HG02870 (cell line): ENCODE results near the gene CCDC24.

Source experiments
- ATAC-seq: cut with Tn5 transposase; IDR thresholded peaks from one replicate; pipeline ENCODE4 v1.9.1; 2021; ENCODE audit warnings: mild to moderate bottlenecking, moderate library complexity; ENCODE audit not compliant: unreplicated experiment

The CCDC24 gene

DNA sequence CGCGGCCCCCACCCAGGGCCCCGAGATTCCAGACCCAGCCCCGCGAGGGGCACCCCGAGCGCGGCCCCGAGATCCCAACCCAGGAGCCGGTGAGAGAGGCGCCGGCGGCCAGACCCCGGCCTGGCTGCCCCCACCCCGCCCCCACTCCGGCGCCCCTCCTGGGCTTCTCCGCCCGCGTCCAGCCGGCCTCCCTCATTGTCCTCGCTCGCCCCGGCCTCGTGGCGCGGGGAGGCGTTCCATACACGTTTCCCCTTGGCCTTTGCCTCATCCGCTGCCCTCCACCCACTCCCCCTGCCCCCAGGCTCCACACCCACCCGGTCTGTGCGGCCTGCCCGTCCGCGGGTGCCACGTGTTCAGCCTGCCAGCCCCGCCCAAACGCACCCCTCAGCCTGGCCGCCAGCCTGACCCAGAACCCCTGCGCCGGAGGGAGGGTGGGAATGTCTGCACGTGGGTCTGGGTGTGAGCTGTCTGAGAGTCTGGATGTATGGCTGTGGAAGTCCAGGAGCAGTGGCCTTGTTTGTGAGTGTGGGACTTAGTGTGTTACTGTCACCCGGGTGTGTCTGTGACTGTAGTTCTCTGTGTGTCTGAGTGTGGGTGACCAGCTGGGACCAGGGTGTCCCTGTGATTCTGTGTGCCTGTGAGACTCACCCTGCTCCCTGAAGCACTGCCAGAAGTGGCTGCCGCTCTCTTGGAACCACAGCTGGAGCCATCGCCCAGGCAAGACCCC is 11.7 kb upstream of the CCDC24 start:
- no peak for ATAC-seq

DNA sequence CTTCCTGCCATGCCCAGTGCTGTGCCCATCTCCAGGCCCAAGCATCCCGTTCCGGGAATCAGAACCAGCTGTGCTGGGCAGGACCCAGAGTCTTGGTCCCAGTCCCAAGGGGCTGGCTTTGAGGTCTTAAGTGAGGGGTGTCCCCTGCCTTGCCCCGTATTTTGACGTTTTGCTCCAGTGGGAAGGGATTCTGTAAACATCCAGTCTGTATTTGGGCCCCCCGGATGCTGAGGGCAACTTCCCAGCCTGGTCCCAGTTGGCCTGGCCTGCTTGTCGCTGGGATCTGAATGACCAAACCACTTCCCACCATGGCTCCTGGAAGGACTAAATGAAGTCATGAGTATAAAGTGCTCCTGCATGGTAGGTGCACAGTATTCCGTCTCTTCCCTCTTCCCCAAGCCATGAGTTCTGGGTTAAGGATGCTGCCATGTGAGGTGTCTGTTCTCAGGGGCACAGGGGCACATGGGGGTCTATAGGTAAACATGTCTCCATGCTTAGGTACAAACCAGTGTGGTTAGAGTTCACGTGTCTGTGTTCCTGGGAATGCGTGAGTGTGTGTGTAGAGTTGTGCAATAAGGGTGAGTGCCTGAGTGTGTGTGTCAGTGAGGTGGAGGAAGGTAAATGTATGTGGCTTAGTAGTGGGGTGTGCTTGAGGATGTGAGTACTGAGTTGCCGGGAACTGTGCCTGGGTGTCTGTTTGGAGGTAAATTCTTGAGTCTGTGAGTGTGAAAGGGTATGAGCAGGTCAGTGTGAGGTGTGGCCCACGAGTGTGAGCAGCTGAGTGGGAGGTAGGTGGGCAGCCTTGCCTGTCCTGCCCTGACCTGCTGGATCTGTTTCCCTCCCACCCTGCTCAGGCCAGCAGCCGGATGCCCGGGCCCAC is 10.9 kb upstream of the CCDC24 start:
- ATAC-seq: no peak

DNA sequence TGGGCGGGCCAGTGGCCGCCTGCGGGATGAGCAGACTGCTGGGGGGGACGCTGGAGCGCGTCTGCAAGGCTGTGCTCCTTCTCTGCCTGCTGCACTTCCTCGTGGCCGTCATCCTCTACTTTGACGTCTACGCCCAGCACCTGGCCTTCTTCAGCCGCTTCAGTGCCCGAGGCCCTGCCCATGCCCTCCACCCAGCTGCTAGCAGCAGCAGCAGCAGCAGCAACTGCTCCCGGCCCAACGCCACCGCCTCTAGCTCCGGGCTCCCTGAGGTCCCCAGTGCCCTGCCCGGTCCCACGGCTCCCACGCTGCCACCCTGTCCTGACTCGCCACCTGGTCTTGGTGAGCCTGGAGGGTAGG is 10.3 kb upstream of the CCDC24 start:
- no peak for ATAC-seq

DNA sequence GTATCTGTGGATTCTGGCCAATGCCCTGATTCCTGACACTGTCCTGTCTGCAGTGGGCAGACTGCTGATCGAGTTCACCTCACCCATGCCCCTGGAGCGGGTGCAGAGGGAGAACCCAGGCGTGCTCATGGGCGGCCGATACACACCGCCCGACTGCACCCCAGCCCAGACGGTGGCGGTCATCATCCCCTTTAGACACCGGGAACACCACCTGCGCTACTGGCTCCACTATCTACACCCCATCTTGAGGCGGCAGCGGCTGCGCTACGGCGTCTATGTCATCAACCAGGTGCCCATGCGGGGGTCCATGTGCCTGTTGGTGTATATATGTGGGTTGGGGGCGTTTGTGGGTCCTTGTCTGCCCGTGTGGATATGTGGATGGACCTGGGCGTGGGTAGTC is 9.8 kb upstream of the CCDC24 start:
- no peak for ATAC-seq

DNA sequence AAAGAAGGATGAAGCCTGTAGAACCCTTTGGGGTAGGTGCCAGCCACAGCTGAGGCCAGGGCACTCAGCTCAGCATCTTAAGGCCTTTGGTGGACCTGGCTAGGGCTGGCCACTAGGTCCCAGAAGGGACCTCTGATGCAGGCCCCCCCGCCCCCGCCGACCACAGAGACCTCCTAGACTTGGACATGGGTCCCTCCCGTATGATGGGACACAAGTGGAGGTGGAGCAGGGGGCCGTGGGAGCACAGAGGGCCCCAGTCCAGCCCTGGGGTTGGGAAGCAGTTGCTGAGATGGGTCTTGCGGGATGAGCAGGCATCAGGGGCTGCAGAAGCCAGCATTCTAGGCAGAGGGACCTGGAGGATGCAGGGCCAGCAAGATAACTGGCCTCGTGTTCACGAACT is 9.2 kb upstream of the CCDC24 start:
- ATAC-seq: no peak

DNA sequence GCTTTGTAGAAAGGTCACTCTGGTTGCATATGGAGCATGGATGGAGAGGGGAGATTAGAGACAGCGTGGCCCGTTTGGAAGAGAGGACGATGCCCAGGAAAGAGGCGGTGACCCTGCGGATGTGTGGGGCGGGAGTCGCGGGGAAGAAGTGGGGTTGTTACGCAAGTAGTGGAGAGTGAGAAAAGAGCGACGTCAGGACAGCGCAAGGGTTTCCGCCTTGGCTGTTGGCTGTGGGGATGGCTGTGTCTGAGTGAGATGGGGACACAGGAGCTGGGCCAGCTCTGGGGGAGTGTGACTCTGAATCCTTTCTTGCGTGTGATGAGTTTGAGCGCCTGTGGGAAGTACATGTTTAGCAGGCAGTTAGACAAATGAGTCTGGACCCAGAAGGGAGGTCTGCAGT is 8.6 kb upstream of the CCDC24 start:
- no peak for ATAC-seq

DNA sequence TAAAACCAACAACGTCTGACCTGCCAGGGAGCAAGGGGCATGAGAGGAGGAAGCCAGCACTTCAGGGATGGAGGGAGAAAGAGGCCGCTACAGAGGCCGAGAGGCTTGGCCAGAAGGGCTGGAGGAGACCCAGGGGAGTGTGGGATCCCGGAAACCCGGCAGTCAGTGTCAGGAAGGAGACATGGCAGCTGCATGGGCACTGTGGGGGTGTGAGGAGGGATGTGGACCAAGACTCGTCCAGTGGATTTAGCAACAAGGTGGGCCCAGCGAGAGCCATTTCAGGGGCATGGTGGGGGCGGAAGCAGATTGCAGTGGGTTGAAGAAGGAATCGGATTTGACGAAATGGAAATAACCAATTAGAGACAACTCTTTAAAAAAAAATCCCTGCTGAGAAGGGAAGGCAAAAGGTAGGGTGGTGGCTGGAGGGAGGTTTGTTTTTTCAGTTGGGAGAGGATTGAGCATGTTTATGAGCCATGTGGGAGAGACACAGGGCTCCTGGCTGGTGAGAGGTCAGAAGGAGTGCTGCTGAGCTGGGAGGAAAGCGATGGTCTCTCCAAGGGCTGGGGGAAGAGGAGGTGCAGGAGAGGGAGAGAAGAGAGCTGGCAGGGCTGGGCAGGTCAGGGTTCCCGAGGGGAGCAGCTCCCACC is 8.0 kb upstream of the CCDC24 start:
- ATAC-seq: no peak

DNA sequence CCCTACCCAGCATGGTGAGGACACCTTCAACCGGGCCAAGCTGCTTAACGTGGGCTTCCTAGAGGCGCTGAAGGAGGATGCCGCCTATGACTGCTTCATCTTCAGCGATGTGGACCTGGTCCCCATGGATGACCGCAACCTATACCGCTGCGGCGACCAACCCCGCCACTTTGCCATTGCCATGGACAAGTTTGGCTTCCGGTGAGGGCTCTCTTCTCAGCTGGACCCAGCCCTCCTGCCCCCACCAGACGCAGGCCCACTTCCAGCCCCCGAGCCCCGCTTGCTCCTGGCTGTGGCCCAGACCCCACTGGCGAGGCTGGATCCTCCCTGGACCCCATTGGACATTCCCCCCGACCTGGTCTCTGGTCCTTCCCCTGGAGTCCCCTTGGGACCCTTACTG is 6.5 kb upstream of the CCDC24 start:
- ATAC-seq: no peak

DNA sequence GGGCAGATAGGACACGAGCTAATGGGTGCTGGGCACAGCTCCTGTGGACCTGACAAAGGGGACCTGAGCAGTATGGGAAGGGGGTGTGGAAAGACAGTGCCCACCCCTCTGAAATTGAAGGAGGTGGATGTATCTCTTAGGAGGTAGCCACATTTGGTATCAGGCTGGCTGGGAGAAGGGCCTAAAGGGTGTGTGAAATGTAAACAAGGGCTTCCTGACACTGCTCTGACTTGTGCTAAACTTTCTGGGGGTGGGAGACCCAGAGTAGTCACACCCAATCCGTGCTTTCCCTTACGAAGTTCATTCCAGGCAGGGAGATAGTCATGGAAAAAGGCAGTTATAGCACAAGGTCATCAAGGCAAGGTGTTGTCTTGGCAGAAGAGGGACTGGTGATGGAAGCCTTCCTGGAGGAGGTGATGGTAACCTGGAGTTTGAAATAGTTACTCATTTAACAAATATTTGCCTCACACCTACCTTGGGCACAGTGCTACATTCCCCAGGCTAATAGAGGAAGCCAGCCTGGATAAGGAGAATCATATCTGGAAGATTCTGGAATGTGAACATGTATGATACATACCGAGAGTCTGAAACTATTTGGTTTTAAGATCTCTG is 5.3 kb upstream of the CCDC24 start:
- ATAC-seq: no peak

DNA sequence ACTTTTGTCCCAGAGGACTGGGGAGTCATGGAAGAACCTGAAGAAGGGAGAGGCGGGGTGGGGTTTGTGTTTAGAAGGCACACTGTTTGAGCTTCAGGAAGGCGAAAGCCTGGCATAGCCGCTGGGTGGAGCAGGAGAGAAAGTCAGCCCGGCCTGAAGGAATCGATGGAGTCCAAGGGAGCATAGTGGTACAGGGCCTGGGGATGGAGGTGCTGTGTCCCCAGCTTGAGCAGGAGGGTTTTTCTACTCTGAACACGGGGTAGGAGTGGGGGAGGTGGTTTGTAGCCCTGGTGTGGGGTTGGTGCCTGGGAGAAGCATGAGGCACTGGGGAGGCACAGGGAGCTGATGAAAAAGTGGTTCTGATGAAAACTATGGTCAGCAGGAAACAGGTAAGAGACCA is 4.7 kb upstream of the CCDC24 start:
- ATAC-seq: no peak

DNA sequence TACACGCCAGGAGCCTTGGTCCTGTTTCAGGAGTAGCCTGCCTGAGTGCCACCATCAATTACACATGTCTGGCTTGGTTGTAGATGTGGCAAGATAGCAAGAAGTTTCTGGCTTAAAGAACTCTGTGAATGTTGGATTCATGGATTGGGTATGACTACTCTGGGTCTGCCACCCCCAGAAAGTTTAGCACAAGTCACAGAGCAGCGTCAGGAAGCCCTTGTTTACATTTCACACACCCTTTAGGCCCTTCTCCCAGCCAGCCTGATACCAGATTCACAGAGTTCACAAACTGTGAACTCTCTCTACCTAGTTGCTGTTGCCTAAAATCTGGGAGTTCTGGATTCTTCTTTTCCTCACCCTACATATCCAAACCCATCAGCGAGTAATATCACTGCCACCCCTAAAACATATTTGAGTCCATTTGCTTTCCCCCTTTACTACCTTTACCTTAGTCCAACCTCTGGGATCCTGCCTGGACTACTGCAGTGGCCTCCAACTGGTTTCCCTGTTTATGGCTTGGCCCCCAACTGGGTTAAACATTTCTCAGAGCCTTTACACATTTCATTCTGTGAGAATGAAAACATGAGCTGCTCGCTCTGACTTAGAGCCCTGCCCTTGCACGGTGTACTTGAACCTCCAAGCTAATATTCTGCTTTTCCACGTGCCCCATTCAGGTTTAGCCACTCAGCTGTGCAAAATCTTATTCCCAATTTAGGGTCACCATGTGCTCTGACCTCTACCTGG is 4.1 kb upstream of the CCDC24 start:
- ATAC-seq: no peak

DNA sequence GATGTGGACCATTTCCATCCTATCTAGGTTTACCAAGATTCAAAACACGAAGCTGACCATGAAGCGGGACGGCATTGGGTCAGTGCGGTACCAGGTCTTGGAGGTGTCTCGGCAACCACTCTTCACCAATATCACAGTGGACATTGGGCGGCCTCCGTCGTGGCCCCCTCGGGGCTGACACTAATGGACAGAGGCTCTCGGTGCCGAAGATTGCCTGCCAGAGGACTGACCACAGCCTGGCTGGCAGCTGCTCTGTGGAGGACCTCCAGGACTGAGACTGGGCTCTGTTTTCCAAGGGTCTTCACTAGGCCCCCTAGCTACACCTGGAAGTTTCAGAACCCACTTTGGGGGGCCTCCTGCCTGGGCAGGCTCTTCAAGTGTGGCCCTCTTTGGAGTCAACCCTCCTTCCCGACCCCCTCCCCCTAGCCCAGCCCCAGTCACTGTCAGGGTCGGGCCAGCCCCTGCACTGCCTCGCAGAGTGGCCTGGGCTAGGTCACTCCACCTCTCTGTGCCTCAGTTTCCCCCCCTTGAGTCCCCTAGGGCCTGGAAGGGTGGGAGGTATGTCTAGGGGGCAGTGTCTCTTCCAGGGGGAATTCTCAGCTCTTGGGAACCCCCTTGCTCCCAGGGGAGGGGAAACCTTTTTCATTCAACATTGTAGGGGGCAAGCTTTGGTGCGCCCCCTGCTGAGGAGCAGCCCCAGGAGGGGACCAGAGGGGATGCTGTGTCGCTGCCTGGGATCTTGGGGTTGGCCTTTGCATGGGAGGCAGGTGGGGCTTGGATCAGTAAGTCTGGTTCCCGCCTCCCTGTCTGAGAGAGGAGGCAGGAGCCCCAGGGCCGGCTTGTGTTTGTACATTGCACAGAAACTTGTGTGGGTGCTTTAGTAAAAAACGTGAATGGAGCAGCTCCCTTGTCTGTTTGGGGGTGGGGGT is 864 bp upstream of the CCDC24 start:
- ATAC-seq: no peak

DNA sequence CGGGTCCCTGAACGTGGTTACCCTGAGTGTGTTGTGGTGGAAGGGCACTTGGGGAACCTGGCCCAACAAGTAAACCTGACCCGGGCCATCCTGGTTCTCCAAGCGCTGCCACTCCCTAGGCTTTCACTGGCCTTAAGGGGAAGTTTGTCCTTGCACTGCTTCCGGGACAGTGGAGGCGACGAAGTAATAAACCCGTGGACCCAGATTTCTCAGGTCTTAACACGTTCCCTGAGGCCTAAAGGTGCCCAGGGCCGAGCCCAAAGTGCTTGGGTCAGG is 261 bp upstream of the CCDC24 start:
- ATAC-seq: no peak

DNA sequence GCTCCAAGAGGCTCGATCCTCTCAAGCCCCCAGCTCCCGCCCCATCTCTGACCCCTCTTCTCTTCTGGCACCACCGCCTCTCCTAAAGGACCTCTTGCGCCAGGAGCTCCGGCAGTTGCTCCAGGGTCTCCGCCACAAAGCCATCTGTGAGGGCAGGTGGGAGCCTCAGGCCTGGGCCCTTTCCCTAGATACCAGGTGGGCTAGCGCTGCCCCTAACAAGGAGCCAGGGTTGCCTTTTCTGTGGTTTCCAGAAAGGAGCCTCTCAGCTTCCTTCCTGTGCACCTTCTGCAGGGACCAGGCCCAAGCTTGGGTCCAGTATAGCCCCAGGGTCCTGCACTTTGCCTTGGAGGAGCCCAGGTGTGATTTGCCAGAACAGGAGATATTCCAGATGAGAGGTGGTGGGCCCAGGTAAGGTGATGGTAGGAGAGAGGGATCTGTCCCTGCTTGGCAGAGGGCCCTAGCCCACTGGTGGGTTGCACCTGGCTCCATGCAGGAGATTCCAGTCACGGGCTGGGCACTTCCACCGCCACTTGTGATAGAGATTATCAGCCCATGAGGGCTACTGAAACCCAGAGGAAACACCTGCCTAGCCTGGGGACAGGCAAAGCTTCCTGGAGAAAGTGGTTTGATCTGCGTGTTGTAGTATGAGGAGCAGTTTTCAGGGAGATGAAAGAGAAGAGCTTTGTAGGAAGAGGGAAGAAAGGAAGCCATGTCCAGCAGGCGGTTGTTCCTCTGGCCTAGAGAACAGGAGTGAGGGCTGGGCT is 1.0 kb downstream of the CCDC24 start:
- no peak for ATAC-seq

DNA sequence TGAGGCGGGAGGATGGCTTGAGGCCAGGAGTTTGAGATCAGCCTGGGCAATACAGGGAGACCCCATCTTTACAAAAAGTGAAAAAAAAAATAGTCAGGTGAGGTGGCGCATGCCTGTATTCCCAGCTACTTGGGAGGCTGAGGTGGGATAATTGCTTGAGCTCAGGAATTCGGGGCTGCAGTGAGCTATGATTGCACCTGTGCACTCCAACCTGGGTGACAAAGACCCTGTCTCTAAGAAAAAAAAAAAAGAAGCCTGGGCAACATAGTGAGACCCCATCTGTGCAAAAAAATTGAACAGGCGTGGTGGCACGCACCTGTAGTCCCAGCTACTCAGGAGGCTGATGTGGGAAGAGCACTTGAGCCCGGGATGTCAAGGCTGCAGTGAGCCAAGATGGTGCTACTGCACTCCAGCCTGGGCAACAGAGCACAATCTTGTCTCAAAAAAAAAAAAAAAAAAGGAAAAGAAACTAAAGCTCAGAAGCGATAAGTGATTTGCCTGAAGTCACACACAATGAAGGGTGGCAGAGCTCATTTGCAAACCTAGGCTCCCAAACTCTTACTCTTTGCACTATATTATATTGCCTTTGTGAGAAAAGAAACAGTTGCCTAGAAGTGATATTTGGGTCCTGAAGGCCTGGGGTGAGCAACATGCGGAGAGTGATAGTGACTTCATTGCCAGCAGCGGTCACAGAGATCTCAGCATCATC is 2.0 kb downstream of the CCDC24 start:
- no peak for ATAC-seq

DNA sequence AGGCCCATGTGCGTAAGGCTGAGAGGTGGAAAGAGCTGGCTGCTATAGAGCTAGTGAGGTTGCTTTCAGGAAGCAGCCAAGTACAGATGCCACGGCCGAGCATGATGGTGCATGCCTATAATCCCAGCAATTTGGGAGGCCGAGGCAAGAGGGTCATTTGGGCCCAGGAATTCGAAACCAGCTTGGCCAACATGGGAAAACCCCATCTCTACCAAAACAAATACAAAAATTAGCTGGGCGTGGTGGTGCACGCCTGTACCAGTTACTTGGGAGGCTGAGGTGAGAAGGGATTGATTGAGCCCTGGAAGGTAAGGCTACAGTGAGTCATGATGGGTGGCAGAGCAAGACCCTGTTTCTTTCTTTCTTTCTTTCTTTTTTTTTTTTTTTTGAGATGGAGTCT is 2.7 kb downstream of the CCDC24 start:
- no peak for ATAC-seq

DNA sequence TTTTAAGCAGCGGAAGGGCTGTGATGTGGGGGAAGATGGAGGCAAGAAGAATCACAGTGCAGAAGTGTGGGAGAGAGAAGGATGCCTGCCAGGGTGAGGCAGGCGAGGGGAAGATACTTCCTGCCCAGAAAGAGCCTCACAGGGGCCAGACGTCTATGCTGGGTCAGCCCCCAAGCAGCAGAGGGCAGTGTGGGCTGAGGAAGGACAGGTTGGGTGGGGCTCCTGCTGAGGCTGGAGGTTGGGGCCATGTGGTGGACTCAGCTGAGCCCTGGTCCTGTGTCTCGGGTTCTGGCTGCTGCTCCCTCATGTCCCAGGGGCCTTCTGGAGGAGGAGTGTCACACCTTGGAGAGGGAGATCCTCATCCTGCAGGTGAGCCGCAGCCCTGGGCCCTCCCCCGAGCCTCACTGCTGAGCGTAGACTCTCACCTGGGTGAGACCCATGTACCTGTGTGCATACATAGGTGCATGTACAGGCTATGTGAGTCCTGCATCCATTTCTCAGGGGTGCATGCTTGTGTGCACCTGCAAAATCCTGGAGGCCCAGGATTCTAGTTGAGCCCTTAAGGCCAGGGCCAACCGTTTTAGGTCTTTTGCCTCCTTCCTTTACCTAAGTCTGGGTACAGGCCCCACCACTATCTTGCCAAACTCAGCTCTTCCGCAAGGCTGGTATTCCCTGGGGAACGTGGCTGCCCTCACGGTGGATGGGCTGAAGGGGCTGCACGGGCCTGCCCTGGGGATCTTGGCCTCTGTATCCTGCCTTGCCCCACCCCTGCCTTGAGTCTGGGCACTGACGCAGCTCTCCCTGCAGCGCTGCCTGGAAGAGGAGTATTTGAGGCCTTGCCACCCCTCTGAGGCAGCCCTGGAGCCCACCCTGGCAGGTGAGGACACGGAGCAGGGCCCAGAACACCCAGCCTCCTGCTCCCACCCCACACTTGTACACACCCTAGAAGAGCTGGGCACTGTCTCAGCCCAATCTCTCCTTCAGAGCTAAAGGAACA is 3.7 kb downstream of the CCDC24 start:
- no peak for ATAC-seq
